HCT116 (cell line): ENCODE results near the gene BCR.

Experiments used
- CTCF ChIP-seq, 3 experiments: fragments of 200-600 bp in 1 of 3; sonication (generic) in 1 of 3; IDR thresholded peaks in 2 of 3; conservative IDR thresholded peaks in 1 of 3; 2 replicates each; pipeline ENCODE4 v1.5.1; 2012 to 2017; ENCODE audit warnings: low read depth in 2 of 3, low read length in 2 of 3, antibody characterized with exemption in 1 of 3, borderline replicate concordance in 1 of 3, control low read depth in 1 of 3, mild to moderate bottlenecking in 1 of 3, mixed read lengths in 1 of 3, mixed run types in 1 of 3, moderate library complexity in 1 of 3; ENCODE audit not compliant: insufficient read depth in 1 of 3
- EGR1 ChIP-seq: IDR thresholded peaks from 2 replicates; pipeline ENCODE4 v1.6.1; 2012; ENCODE audit warnings: low read depth
- EZH2 ChIP-seq: fragments of 200-600 bp; sonication (generic); IDR thresholded peaks from 2 replicates; pipeline ENCODE4 v1.6.1; 2017; ENCODE audit warnings: antibody characterized with exemption, mixed run types
- POLR2A ChIP-seq: IDR thresholded peaks from 2 replicates; pipeline ENCODE4 v1.7.0; 2011; ENCODE audit warnings: borderline replicate concordance; ENCODE audit not compliant: insufficient read depth, insufficient read length; ENCODE audit errors: extremely low read depth
- RAD21 ChIP-seq: IDR thresholded peaks from 2 replicates; pipeline ENCODE4 v1.6.1; 2012; ENCODE audit warnings: low read depth, mild to moderate bottlenecking
- YY1 ChIP-seq: IDR thresholded peaks from 2 replicates; pipeline ENCODE4 v1.6.1; 2011; ENCODE audit warnings: low read length, low read depth, moderate library complexity, mild to moderate bottlenecking; ENCODE audit not compliant: insufficient replicate concordance; ENCODE audit errors: extremely low read depth
- TF ChIP-seq, protein P1 (sequence below): IDR thresholded peaks from 2 replicates; pipeline ENCODE4 v1.6.1; 2012

DNA sequence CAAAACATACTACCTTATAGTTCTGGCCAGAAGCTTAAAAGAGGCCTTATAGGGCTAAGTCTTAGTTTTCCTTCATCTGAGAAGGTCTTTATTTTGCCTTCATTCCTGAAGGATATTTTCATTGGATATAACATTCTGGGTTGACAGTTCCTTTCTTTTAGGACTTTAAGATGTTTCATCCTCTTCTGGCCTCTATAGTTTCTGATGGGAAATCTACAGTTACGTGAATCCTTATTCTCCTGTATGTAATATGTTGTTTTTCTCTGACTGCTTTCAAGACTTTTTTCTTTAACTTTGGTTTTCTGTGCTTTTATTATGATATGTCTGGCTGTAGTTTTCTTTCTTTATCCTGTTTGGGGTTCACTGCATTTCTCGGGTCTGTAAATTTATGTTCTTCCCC lies 48.2 kb downstream of the BCR start:
- TF ChIP-seq EZH2 (no peak), POLR2A (no peak), YY1 (no peak), CTCF (IDR thresholded peaks at IDR 0.05 in 2 of 3, conservative IDR thresholded peaks at IDR 0.05 in 1 of 3; ENCODE audit: borderline replicate concordance in 1 of 3, insufficient read depth in 1 of 3, low read depth in 2 of 3, low read length in 2 of 3) (no peak), RAD21 (no peak), EGR1 (no peak)
- TF ChIP-seq, protein P1, sequence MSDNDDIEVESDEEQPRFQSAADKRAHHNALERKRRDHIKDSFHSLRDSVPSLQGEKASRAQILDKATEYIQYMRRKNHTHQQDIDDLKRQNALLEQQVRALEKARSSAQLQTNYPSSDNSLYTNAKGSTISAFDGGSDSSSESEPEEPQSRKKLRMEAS: no peak
